Glutamatergic neuron (in vitro differentiated cells): ENCODE results near the gene SLC26A1. TPM values are rescaled to one million over a fixed set of nuclear protein-coding genes. Genes with fewer than 3 reads are reported as not detected.

Experiments
- DNase-seq: peaks from one replicate; pipeline ENCODE4 v3.0.0; 2022
- H3K27ac Mint-ChIP-seq: one replicate; pipeline ENCODE4 v1.8.0; 2020; ENCODE audit warnings: mild to moderate bottlenecking, mixed read lengths, inconsistent platforms; ENCODE audit not compliant: unreplicated experiment
- H3K27me3 Mint-ChIP-seq: one replicate; pipeline ENCODE4 v1.8.0; 2020; ENCODE audit warnings: mild to moderate bottlenecking, moderate library complexity, mixed read lengths, inconsistent platforms; ENCODE audit not compliant: unreplicated experiment
- H3K36me3 Mint-ChIP-seq: one replicate; pipeline ENCODE4 v1.8.0; 2020; ENCODE audit warnings: mild to moderate bottlenecking, mixed read lengths, inconsistent platforms; ENCODE audit not compliant: unreplicated experiment
- H3K4me1 Mint-ChIP-seq: one replicate; pipeline ENCODE4 v1.8.0; 2020; ENCODE audit warnings: mild to moderate bottlenecking, low read depth, mixed read lengths, inconsistent platforms; ENCODE audit not compliant: unreplicated experiment
- H3K4me3 Mint-ChIP-seq: one replicate; pipeline ENCODE4 v1.8.0; 2020; ENCODE audit warnings: mild to moderate bottlenecking, mixed read lengths, inconsistent platforms; ENCODE audit not compliant: unreplicated experiment
- H3K9me3 Mint-ChIP-seq: one replicate; pipeline ENCODE4 v1.8.0; 2020; ENCODE audit warnings: mild to moderate bottlenecking, moderate library complexity, mixed read lengths, inconsistent platforms; ENCODE audit not compliant: unreplicated experiment
- CTCF ChIP-seq: fragments of 200-600 bp; sonication (generic); IDR thresholded peaks from one replicate; pipeline ENCODE4 v1.5.0; 2021; ENCODE audit not compliant: partially characterized antibody, unreplicated experiment
- total RNA-seq: library from RNA; stranded (reverse); fragmentation: NEBNext Ultra II Directional; extraction: Animal tissue kit (Norgen Biotek cat#: 25700); gene quantifications from one replicate; pipeline ENCODE4 v1.2.1, GENCODE V29; 2021; ENCODE audit not compliant: unreplicated experiment

The SLC26A1 gene
- total RNA-seq, 1 donor from 2014 or later, result 0.54 TPM

DNA sequence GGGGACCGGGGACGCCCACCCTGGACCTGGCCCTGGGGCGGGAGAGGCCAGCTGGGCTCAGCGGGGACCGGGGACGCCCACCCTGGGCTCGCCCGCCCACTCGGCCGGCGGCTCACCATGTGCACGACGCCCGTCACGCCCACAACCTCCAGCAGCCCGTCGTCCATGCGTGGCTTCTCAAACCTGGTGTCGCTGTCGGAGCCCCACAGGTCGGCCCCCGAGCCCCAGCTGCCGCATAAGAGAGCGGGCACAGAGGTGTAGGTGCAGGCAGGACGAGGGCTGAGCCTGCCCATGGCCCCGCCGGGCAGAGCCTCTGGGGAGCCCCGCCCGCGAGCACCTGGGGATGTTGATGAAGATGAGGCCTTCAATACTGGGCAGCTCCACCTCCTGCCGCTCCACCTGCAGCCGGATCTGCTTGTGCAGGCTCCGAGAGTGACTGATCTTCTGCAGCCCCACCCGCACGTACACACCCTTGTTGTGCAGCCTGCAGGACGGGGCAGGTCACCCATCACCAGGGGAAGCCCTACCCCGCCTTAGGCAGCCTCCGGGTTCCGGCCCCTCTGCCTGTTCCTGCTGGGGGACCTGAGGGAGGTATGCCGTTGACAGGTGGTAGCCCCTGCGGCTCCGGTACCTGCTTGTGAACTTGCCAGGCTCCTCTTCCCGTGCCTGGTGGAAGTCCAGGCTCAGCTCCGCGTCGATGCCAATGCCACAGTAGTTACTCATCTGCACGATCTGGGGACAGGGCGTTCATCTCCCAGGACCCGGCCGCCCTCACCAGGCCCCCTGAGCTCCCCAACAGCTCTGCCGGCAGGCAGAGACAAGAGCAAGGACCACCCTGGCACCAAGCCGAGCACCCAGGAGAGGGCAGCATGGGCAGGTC lies 31.6 kb downstream of the SLC26A1 start:
- H3K36me3 Mint-ChIP-seq, result no peaks in the 10 kb centered on the region
- H3K9me3 Mint-ChIP-seq, result peaks cover 5% of the 10 kb centered on the region
- peaks cover 2% of the 10 kb centered on the region for H3K27me3 Mint-ChIP-seq
- peaks cover 2% of the 10 kb centered on the region for H3K4me1 Mint-ChIP-seq
- no peak overlapping the region for H3K4me3 Mint-ChIP-seq
- no peak for TF ChIP-seq CTCF
- peak; percentile 14 for DNase-seq
- H3K27ac Mint-ChIP-seq, result no peak overlapping the region

DNA sequence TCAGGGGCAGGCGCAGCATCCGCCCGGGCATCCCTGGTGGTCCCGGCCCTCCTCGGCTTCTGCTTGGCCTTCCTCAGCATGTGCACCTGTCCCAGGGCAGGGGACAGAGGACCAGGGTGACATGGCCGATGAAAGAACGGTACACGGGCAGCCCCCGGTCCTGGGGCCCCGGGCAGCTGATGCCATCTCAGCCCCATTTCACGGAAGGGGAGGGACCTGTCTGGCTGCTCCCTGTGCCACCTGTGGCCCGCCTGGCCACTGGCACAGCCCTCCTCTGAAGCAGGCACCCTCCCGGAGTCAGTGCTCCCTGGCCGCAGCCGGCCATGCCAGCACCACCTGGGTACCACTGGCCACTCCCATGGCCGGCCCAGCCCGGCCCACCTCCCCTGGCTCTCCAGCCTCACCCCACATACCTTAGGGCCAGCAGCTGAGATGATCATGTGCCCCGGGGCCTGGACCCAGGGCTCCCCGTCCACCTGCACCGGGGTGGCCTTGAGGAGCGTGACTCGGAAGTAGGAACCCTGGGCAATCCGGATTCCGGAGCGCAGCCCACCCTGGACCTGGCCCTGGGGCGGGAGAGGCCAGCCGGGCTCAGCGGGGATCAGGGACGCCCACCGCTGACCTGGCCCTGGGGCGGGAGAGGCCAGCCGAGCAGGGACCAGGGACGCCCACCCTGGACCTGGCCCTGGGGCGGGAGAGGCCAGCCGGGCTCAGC lies 32.4 kb downstream of the SLC26A1 start:
- Mint-ChIP-seq H3K9me3 (peaks cover 5% of the 10 kb centered on the region), H3K36me3 (no peaks in the 10 kb centered on the region), H3K27me3 (peaks cover 2% of the 10 kb centered on the region), H3K4me3 (no peak overlapping the region), H3K4me1 (peaks cover 2% of the 10 kb centered on the region), H3K27ac (no peak overlapping the region)
- DNase-seq, result no peak
- no peak for TF ChIP-seq CTCF

GRCh38 chr4:960140-960635 lies 33.0 kb downstream of the SLC26A1 start:
- no peak for DNase-seq
- H3K4me3 Mint-ChIP-seq, result no peak overlapping the region
- no peaks in the 10 kb centered on the region for H3K36me3 Mint-ChIP-seq
- H3K27ac Mint-ChIP-seq, result no peak overlapping the region
- H3K27me3 Mint-ChIP-seq, result peaks cover 2% of the 10 kb centered on the region
- no peak for TF ChIP-seq CTCF
- peaks cover 2% of the 10 kb centered on the region for H3K4me1 Mint-ChIP-seq
- H3K9me3 Mint-ChIP-seq, result peaks cover 5% of the 10 kb centered on the region

DNA sequence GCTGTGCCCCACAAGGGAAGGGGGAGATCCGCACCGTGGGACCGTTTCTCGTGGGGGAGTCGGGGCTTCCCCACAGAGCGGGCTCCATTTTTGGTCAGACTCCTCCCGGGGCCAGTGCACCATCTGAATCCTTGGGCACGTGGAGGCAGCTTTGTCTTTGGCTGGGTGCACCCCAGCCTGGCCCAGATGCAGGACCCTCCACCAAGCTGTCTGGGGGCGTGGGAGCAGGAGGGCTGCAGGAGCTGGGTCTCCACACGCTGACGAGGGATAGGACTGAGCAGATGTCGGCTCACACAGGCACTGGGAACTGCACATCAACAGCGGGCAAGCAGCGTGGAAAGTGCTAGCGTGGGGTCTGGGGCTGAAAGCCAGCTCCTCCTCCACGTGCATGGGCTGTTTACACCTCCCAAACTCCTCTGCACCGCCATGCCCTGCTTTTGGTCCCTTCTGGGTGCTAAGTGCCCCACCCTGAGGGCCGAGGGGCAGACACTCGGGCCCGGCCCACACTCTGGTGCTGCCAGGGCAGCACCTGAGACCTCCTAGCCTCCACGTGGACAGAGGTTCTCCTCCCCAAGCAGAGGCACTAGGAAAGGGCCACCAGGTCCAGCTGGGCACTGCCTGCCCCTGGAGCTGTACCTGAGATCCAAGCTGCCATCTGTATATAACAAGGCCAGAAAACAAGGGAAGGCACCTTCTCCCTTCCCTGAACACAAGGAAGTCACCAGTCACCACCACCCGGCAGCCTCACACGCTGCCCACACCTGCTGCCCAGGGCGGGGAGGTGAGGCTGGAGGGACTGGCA lies 33.7 kb downstream of the SLC26A1 start:
- TF ChIP-seq CTCF, result no peak

More for the DNA sequence above, 33.7 kb downstream of the SLC26A1 start:
- H3K27ac Mint-ChIP-seq, result no peak overlapping the region
- peaks cover 7% of the 10 kb centered on the region for H3K9me3 Mint-ChIP-seq
- H3K27me3 Mint-ChIP-seq, result peaks cover 5% of the 10 kb centered on the region
- peaks cover 2% of the 10 kb centered on the region for H3K4me1 Mint-ChIP-seq
- peaks cover 4% of the 10 kb centered on the region for H3K36me3 Mint-ChIP-seq
- DNase-seq, result no peak
- no peak overlapping the region for H3K4me3 Mint-ChIP-seq
